Right renal cortex interstitium (tissue), 3 donors: ENCODE results near the gene FOXN3. TPM values are rescaled to one million over a fixed set of nuclear protein-coding genes. Genes with fewer than 3 reads are reported as not detected.

Experiments used
- DNase-seq, 3 donors: peaks; one replicate each; pipeline ENCODE4 v3.0.0-alpha.2; 2013; ENCODE audit warnings: low read depth in 3 of 3, low spot score in 2 of 3
- polyA plus RNA-seq, 3 donors: library from polyadenylated mRNA; unstranded; fragments of 120-200 nt; gene quantifications; one replicate each; pipeline ENCODE4 v1.2.1, GENCODE V29; 2013; ENCODE audit not compliant: insufficient read length in 3 of 3

The FOXN3 gene
- polyA plus RNA-seq, 3 donors = 31.4 to 34.5 (median 32.8) TPM

GRCh38 chr14:89343356-89343755, 73.7 kb downstream of the FOXN3 start:
- no peak for DNase-seq

- DNase-seq = no peak
Observed at GRCh38 chr14:89342049-89342448, 75.0 kb downstream of the FOXN3 start.

GRCh38 chr14:89340200-89341181, 76.5 kb downstream of the FOXN3 start:
- DNase-seq = no peak

GRCh38 chr14:89339579-89339978, 77.5 kb downstream of the FOXN3 start:
- no peak for DNase-seq

- no peak for DNase-seq
Observed at GRCh38 chr14:89339158-89339557, 77.9 kb downstream of the FOXN3 start.

- DNase-seq = no peak
Observed at GRCh38 chr14:89336338-89336737, 80.7 kb downstream of the FOXN3 start.

GRCh38 chr14:89332031-89332430, 85.0 kb downstream of the FOXN3 start:
- DNase-seq = no peak

- DNase-seq = no peak
Observed at GRCh38 chr14:89331398-89331797, 85.6 kb downstream of the FOXN3 start.

GRCh38 chr14:89330236-89331002, 86.6 kb downstream of the FOXN3 start:
- DNase-seq = no peak

- DNase-seq = no peak
Observed at GRCh38 chr14:89327771-89328212, 89.2 kb downstream of the FOXN3 start.

GRCh38 chr14:89325959-89326358, 91.1 kb downstream of the FOXN3 start:
- no peak for DNase-seq

GRCh38 chr14:89325299-89325883, 91.6 kb downstream of the FOXN3 start:
- no peak for DNase-seq

GRCh38 chr14:89324501-89325298, 92.3 kb downstream of the FOXN3 start:
- DNase-seq = no peak

- no peak for DNase-seq
Observed at GRCh38 chr14:89320381-89321000, 96.5 kb downstream of the FOXN3 start.

- DNase-seq = no peak
Observed at GRCh38 chr14:89319687-89320086, 97.3 kb downstream of the FOXN3 start.

GRCh38 chr14:89317051-89317691, 99.9 kb downstream of the FOXN3 start:
- DNase-seq = no peak

- peak in 1 of 3 donors; percentile 70 for DNase-seq
Observed at GRCh38 chr14:89315493-89316470, 101.3 kb downstream of the FOXN3 start.

GRCh38 chr14:89314274-89314673, 102.8 kb downstream of the FOXN3 start:
- no peak for DNase-seq
